SW480 (cell line): ENCODE data around the gene CPA2.

Experiments
- DNase-seq: peaks from one replicate; pipeline ENCODE4 v3.0.0-alpha.2; 2016; ENCODE audit warnings: low spot score

CPA2 gene

DNA sequence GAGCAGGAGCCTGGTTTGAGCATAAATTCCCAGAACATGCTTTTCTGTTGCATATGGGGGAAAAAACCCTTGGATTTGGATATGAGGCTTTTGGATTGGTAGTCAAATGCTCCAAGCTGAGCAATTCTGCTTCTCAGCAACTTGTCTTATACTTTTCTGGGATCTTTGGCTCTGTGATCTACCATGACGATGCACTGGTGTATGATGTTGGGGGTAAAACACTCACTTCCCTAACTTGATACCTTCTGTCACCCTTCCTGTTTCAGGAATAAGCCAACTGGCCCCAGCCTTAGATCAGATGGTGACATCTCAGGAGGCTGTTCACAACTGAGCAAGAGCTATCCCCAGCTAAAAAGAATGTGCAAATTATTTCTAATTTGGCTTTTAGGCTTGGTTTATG is 13.2 kb downstream of the CPA2 start:
- DNase-seq = no peak

GRCh38 chr7:130281260-130281659 is 14.6 kb downstream of the CPA2 start:
- no peak for DNase-seq

- no peak for DNase-seq
Measured at GRCh38 chr7:130286881-130287280, 20.2 kb downstream of the CPA2 start.

- no peak for DNase-seq
Measured at GRCh38 chr7:130288168-130288567, 21.5 kb downstream of the CPA2 start.

GRCh38 chr7:130288829-130289228 is 22.2 kb downstream of the CPA2 start:
- DNase-seq = peak; percentile 14

GRCh38 chr7:130289478-130289877 is 22.8 kb downstream of the CPA2 start:
- no peak for DNase-seq

- DNase-seq = no peak
Measured at GRCh38 chr7:130290745-130291144, 24.1 kb downstream of the CPA2 start.

DNA sequence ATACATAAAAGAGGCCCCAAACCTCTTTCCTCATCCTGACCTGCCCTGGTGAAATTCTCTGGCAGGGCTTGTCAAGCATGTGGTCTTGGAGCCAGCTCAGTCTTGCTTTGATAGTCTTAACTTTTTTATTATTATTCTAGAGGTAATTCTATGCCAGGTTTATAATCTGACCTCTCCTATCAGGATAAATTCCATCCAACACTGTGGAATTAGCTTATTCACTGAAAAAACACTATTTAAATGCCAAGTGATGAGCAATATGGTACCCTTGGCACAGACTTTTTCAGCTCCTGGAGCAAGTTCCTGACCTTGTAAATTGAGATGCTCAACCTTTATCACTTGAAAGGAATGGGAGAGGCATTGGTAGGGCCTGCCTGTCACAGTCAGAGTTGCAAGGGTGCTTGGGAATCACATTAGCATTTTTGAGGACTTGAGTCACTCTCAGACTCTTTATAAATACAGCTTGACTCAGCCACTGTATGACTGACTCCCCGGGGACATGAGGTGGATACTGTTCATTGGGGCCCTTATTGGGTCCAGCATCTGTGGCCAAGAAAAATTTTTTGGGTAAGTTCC is 26.1 kb downstream of the CPA2 start, which contains the start of gene CPA4:
Gene CPA4 (plus strand): TSS at position 480 of the 576 bp plus-strand sequence. CDS start 20 bp downstream, at position 500.
- DNase-seq = peak; percentile 43

DNA sequence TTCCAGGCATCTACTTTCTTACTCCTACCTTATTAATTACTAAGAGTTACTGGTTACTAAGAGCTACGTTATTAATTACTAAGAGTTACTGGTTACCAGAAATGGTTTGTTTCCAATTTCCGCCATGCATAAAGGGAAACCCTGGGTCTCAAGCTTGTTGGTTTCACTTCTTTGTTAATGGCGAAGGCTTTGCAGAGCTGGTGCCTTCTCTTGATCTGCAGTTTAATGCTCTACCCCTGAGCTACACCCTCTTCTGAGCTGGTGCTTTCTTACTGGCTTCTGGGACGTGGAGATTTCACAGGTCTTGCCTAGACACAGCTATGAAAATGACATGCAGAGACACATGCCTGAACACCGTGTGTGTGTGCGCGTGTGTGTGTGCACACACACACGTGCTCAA is 26.9 kb downstream of the CPA2 start:
- DNase-seq = no peak

GRCh38 chr7:130294314-130294713 is 27.7 kb downstream of the CPA2 start:
- DNase-seq = no peak

DNA sequence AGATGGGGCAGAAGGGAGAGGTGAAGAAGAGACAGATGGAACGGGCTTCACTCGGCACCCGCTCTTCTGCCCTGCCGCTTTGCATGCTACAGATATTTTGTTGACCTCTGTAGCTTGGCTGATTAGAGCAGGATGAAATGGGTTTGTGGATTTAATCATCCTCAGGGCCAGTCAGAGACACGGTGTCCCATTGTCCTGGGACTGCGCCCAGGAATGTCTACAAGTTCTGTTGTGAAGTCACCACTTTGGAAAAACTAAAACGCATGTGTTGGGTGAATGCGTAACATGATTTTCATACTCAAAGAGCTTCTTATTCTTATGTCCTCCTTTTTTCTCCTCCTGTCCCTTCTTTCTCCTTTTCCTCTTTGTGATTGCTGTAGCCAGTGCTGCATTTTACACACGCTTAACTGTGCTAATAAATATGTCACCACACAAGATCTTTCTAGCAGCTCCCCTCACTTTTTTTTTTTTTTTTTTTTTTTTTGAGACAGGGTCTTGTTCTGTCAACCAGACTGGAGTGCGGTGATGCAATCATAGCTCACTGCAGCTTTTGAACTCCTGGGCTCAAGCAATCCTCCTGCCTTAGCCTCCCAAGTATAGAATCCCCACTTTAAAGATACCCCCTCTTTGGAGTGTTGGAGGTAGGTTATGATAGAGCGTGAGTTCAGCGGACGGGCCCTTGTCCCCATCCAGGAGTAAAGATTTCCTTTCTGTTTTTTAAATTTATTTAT is 29.7 kb downstream of the CPA2 start:
- no peak for DNase-seq

DNA sequence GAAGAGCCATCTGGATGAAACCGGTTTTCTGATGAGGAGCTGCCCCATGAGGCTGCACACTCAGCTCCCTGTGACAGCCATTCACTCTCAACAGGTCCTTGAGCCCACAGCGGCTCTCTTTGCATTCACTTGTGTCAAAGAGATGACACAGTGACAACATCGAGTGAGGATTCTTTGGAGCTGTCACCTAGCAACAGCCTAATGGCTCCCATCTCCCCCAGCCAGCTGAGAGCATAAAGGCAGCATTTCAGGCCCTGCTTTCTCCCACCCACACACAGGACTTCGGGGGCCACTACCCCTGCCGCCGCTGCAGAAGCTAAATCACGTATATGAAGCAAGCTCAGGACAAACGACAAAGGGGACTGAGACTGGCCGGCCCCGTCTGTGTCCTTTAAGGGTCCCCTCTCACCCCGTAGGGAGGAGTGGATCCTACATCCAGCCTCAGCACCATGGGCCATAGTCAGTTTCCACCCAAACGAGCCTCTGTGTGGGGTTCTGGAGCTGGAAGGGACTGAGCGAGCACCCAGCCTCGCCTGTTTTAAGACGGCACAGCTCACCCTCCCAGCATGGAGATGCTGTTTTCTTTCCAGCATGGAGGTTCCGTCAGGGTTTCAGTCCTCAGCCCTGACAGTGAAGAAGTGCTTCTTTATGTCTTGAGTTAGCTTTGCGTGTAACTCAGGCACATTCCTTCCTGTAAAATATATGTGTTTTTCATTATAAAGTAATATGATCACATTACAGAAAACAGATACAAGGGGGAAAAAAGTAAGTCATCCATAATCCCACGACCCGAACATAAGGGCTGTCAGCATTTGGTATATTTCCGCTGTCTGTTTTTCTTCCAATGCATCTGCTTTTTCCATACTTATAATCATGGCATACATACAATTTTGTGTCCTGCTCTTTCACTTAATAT is 31.2 kb downstream of the CPA2 start:
- DNase-seq = no peak

DNA sequence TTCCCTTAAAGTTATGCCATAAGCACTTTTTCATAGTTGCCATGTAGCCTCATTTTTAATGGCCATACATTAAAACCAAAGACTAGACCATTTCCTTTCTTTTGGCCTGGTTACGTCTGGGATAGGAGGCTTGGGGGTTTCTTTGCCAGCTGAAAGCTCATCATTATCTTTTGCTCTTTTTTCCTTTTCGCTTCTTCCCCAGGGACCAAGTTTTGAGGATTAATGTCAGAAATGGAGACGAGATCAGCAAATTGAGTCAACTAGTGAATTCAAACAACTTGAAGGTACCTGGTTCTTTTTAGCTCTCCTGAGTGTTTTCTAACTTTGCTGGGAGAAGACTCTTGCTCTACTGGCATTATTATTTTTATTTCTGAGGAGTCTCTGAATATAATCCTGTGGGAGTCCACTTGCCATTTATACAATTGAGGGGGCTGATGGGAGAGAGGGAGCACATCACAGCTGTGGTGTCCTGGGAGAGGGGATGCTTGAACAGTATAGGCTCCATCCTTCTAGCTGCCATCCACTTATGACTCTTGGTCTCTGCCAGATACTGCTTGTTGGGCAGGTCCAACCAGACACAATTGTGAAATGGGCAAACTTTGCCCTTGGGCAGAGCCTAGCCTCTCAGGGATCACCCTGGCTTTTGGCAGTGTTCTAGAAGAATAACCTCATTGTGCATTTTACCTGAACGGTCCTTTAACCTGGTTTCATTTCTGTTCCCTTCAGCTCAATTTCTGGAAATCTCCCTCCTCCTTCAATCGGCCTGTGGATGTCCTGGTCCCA is 32.1 kb downstream of the CPA2 start:
- DNase-seq = no peak

- DNase-seq = no peak
Measured at GRCh38 chr7:130299866-130300265, 33.2 kb downstream of the CPA2 start.

GRCh38 chr7:130301501-130302020 is 34.9 kb downstream of the CPA2 start:
- no peak for DNase-seq

DNA sequence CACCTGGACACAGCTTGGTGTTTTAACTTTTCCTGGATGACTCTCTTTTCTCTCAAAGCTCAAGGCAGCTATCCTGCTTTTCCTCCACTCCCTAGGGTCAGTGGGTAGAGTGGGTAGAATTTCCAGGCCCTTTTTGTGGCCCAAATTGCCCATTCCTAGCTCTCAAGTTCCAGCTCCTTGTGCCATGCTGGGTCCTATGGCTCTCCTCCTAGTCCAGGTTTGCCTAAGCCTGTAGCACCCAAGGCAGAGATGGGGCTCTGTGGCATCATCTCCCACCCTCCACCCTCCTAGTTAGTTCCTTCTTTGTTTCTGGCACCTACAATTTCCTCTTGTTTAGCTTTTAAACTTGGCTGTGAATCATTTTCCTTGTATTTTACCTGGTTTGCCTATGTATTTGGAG is 36.0 kb downstream of the CPA2 start:
- no peak for DNase-seq

DNA sequence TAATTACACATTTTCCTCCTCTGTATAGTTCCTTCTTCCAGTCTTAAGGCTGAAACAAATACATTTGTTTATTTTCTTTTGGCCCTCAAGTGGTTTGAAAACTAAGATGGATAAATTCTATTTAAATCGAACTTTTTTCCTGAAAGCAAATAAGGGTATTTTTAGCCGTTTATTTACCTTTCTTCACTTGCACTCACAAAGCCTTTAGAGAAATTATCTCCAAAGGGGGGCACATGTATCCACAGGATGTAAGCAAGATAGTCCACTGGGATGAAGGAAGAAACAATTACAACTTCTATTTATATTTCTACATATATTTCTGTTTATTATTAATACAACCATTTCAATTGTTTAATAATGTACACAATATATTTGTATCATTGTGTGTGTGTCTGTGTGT is 36.5 kb downstream of the CPA2 start:
- no peak for DNase-seq

GRCh38 chr7:130303551-130303950 is 36.9 kb downstream of the CPA2 start:
- DNase-seq = no peak

GRCh38 chr7:130303982-130304381 is 37.3 kb downstream of the CPA2 start:
- no peak for DNase-seq

GRCh38 chr7:130304878-130305277 is 38.2 kb downstream of the CPA2 start:
- DNase-seq = no peak

DNA sequence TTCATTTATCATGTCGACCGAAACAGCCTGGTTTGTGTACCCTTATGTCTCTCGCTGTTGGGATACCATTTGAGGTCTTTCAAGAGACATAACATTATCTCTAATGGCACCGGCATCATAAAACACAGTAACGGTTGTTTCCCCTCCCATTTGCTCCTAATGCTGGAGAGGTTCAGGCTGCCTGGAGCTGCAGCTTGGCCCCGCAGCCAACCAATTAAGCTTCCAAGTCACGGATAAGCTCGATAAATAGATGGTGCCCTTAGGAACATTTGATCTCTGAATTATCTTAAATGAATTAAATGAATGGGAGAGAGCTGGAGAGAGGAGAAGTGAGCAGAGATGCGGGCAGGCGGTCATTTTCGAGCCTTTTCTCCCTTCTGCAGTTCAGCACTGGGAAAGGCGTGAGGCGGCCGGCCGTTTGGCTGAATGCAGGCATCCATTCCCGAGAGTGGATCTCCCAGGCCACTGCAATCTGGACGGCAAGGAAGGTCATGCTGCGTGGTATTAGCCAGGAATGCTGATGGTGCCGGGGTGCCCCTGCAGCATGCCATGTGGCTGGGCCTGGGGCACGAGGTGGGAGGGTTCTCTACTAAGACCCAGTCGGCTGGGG is 38.9 kb downstream of the CPA2 start:
- no peak for DNase-seq
